H1 (cell line): ENCODE measurements around the gene FAT2. TPM values are rescaled to one million over a fixed set of nuclear protein-coding genes. Genes with fewer than 3 reads are reported as not detected.

Experiments
- CTCF ChIA-PET: fragments of 300-600 bp; sonication (Branson Sonifier 250); formaldehyde crosslinking; loops from one replicate; lab custom pipeline; 2021; ENCODE audit not compliant: partially characterized antibody; lab: Charles Lee
- POLR2A ChIA-PET: fragments of 300-600 bp; sonication (Branson Sonifier 250); formaldehyde crosslinking; loops from one replicate; lab custom pipeline; 2021; ENCODE audit warnings: inconsistent platforms; ENCODE audit not compliant: partially characterized antibody; lab: Charles Lee
- DNase-seq, 2 experiments: peaks; one replicate each; pipeline versions ENCODE4 v3.0.0 to v3.0.0-alpha.2; 2010 to 2022; ENCODE audit warnings: low spot score in 2 of 2, low read depth in 1 of 2, mixed read lengths in 1 of 2
- FAIRE-seq: peaks from 2 replicates; lab custom pipeline; 2011; peaks lifted over from hg19 to GRCh38; lab: Jason Lieb, UNC
- H2AFZ ChIP-seq: 2 replicates; pipeline ENCODE4 v1.8.1; 2012; ENCODE audit warnings: low read length, inconsistent platforms
- H2AK5ac ChIP-seq: 2 replicates; pipeline ENCODE4 v1.6.1; 2013; ENCODE audit warnings: low read depth, low read length
- H2BK120ac ChIP-seq: replicated peaks from 2 replicates; pipeline ENCODE3; 2013; ENCODE audit warnings: low read depth, low read length, inconsistent platforms
- H2BK12ac ChIP-seq: 2 replicates; pipeline ENCODE4 v1.6.1; 2013; ENCODE audit warnings: low read depth, low read length
- H2BK15ac ChIP-seq: 2 replicates; pipeline ENCODE4 v1.6.1; 2013; ENCODE audit warnings: low read length
- H2BK20ac ChIP-seq: 2 replicates; pipeline ENCODE4 v1.6.1; 2013; ENCODE audit warnings: low read length
- H2BK5ac ChIP-seq: 2 replicates; pipeline ENCODE4 v1.6.1; 2013; ENCODE audit warnings: low read depth, low read length
- H3K14ac ChIP-seq: 2 replicates; pipeline ENCODE4 v1.6.1; 2013; ENCODE audit warnings: inconsistent platforms; ENCODE audit not compliant: insufficient read length
- H3K18ac ChIP-seq: 2 replicates; pipeline ENCODE4 v1.6.1; 2013; ENCODE audit warnings: low read length; ENCODE audit errors: extremely low read depth
- H3K23ac ChIP-seq: 2 replicates; pipeline ENCODE4 v1.6.1; 2013; ENCODE audit warnings: inconsistent platforms; ENCODE audit not compliant: insufficient read length
- H3K23me2 ChIP-seq: 2 replicates; pipeline ENCODE4 v1.6.1; 2013; ENCODE audit warnings: low read depth, low read length
- H3K27ac ChIP-seq: 2 replicates; pipeline ENCODE4 v1.6.1; 2011; ENCODE audit warnings: low read depth, low read length, inconsistent platforms
- H3K27me3 ChIP-seq, 4 experiments: replicated peaks in 1 of 4; 1 replicate in 1 of 4; 2 replicates in 3 of 4; pipeline versions ENCODE4 v1.6.1 to v1.8.1; 2011 to 2013; ENCODE audit warnings: low read length in 3 of 4, mild to moderate bottlenecking in 3 of 4, inconsistent platforms in 2 of 4, mixed read lengths in 2 of 4, moderate library complexity in 1 of 4; ENCODE audit not compliant: control insufficient read depth in 3 of 4, insufficient read depth in 3 of 4; ENCODE audit errors: extremely low read depth in 1 of 4
- H3K36me3 ChIP-seq, 4 experiments: 2 replicates each; pipeline versions ENCODE4 v1.6.1 to v1.8.1; 2011 to 2013; ENCODE audit warnings: mild to moderate bottlenecking in 4 of 4, low read length in 3 of 4, moderate library complexity in 2 of 4, control low read depth in 1 of 4, inconsistent platforms in 1 of 4; ENCODE audit not compliant: insufficient read depth in 4 of 4, control insufficient read depth in 2 of 4
- H3K4ac ChIP-seq: replicated peaks from 2 replicates; pipeline ENCODE3; 2013; ENCODE audit warnings: low read length, low read depth, mixed read lengths, inconsistent platforms; ENCODE audit not compliant: insufficient read length
- H3K4me1 ChIP-seq, 4 experiments: replicated peaks in 1 of 4; 1 replicate in 1 of 4; 2 replicates in 3 of 4; pipeline versions ENCODE4 v1.6.1 to v1.8.1; 2011 to 2013; ENCODE audit warnings: low read length in 3 of 4, inconsistent platforms in 2 of 4, mixed read lengths in 1 of 4; ENCODE audit not compliant: insufficient read depth in 4 of 4, control insufficient read depth in 3 of 4
- H3K4me2 ChIP-seq, 2 experiments: 2 replicates each; pipeline versions ENCODE4 v1.6.1 to v1.8.1; 2011 to 2013; ENCODE audit warnings: low read depth in 2 of 2, low read length in 2 of 2, control low read depth in 1 of 2, inconsistent platforms in 1 of 2, mild to moderate bottlenecking in 1 of 2; ENCODE audit not compliant: insufficient read depth in 1 of 2
- H3K4me3 ChIP-seq, 4 experiments: fragments of 200-600, 300-600 bp in 1 of 4; sonication (generic), shearing (Covaris generic), sonication (Bioruptor Twin) in 1 of 4; 2 replicates each; pipeline versions ENCODE4 v1.5.1 to v1.8.1; 2011 to 2016; ENCODE audit warnings: low read length in 4 of 4, low read depth in 3 of 4, control low read depth in 2 of 4, inconsistent platforms in 2 of 4, mild to moderate bottlenecking in 2 of 4, mixed read lengths in 1 of 4, moderate library complexity in 1 of 4; ENCODE audit not compliant: insufficient read depth in 2 of 4; ENCODE audit errors: extremely low read depth in 1 of 4
- H3K56ac ChIP-seq: replicated peaks from 2 replicates; pipeline ENCODE3; 2013; ENCODE audit warnings: low read depth, mild to moderate bottlenecking, mixed read lengths, low read length, inconsistent platforms; ENCODE audit not compliant: insufficient read length
- H3K79me1 ChIP-seq: 2 replicates; pipeline ENCODE4 v1.6.1; 2013; ENCODE audit warnings: low read depth, low read length, control low read depth
- H3K79me2 ChIP-seq, 2 experiments: 2 replicates each; pipeline versions ENCODE4 v1.6.1 to v1.8.1; 2012 to 2013; ENCODE audit warnings: low read length in 2 of 2, mild to moderate bottlenecking in 2 of 2, inconsistent platforms in 1 of 2; ENCODE audit not compliant: insufficient read depth in 2 of 2, control insufficient read depth in 1 of 2
- H3K9ac ChIP-seq, 4 experiments: replicated peaks in 1 of 4; 1 replicate in 1 of 4; 2 replicates in 3 of 4; pipeline versions ENCODE4 v1.6.1 to v1.8.1; 2011 to 2013; ENCODE audit warnings: low read depth in 3 of 4, low read length in 3 of 4, control low read depth in 2 of 4, mild to moderate bottlenecking in 2 of 4, moderate library complexity in 2 of 4, inconsistent platforms in 1 of 4; ENCODE audit errors: extremely low read depth in 1 of 4
- H3K9me3 ChIP-seq, 2 experiments: 2 replicates each; pipeline versions ENCODE4 v1.6.1 to v1.8.1; 2012 to 2013; ENCODE audit warnings: mild to moderate bottlenecking in 2 of 2, moderate library complexity in 2 of 2, control low read depth in 1 of 2, inconsistent platforms in 1 of 2, low read depth in 1 of 2, low read length in 1 of 2, mixed read lengths in 1 of 2; ENCODE audit not compliant: insufficient read depth in 2 of 2
- H4K20me1 ChIP-seq, 2 experiments: replicated peaks in 1 of 2; 2 replicates each; pipeline versions ENCODE3 to v1.8.1; 2011 to 2013; ENCODE audit warnings: inconsistent platforms in 2 of 2, low read length in 2 of 2, mild to moderate bottlenecking in 1 of 2; ENCODE audit not compliant: insufficient read depth in 2 of 2, control insufficient read depth in 1 of 2
- H4K5ac ChIP-seq: 2 replicates; pipeline ENCODE4 v1.6.1; 2013; ENCODE audit warnings: low read length, low read depth, mixed read lengths, inconsistent platforms; ENCODE audit not compliant: insufficient read length
- H4K8ac ChIP-seq: 2 replicates; pipeline ENCODE4 v1.8.0; 2013; ENCODE audit warnings: mild to moderate bottlenecking, moderate library complexity, low read length, inconsistent platforms; ENCODE audit not compliant: insufficient read depth; ENCODE audit errors: extremely low read depth
- H4K91ac ChIP-seq: replicated peaks from 2 replicates; pipeline ENCODE3; 2013; ENCODE audit warnings: low read length, mixed read lengths, inconsistent platforms; ENCODE audit not compliant: insufficient read length
- BACH1 ChIP-seq: IDR thresholded peaks from 2 replicates; pipeline ENCODE4 v1.6.1; 2012; ENCODE audit warnings: low read length, improper control_type of control experiment
- CHD1 ChIP-seq: IDR thresholded peaks from 2 replicates; pipeline ENCODE4 v1.6.1; 2012; ENCODE audit warnings: low read depth, low read length, improper control_type of control experiment
- FOSL1 ChIP-seq: IDR thresholded peaks from 2 replicates; pipeline ENCODE4 v1.6.1; 2011; ENCODE audit warnings: mild to moderate bottlenecking, low read depth, low read length, moderate library complexity; ENCODE audit not compliant: insufficient read depth
- HDAC6 ChIP-seq: IDR thresholded peaks from one replicate; pipeline ENCODE4 v1.7.1; 2012; ENCODE audit warnings: low read depth, mild to moderate bottlenecking, inconsistent platforms, low read length, moderate library complexity
- POLR2A ChIP-seq, 2 experiments: IDR thresholded peaks; 1 replicate in 1 of 2; 2 replicates in 1 of 2; pipeline ENCODE4 v1.6.1; 2011; ENCODE audit warnings: low read depth in 2 of 2, low read length in 2 of 2, mild to moderate bottlenecking in 2 of 2; ENCODE audit errors: control extremely low read depth in 1 of 2
- POLR2AphosphoS5 ChIP-seq: IDR thresholded peaks from 2 replicates; pipeline ENCODE4 v1.6.1; 2011; ENCODE audit warnings: low read depth, low read length
- POU5F1 ChIP-seq: IDR thresholded peaks from 2 replicates; pipeline ENCODE4 v1.6.1; 2011; ENCODE audit warnings: low read depth, mild to moderate bottlenecking, low read length, moderate library complexity
- SIX5 ChIP-seq: IDR thresholded peaks from 2 replicates; pipeline ENCODE4 v1.6.1; 2011; ENCODE audit warnings: mild to moderate bottlenecking, low read depth, low read length
- SP4 ChIP-seq: IDR thresholded peaks from 2 replicates; pipeline ENCODE4 v1.6.1; 2012; ENCODE audit warnings: low read length, inconsistent platforms
- TAF1 ChIP-seq: IDR thresholded peaks from 2 replicates; pipeline ENCODE4 v1.6.1; 2011; ENCODE audit warnings: mild to moderate bottlenecking, low read depth, low read length
- TCF12 ChIP-seq: IDR thresholded peaks from 2 replicates; pipeline ENCODE4 v1.6.1; 2011; ENCODE audit warnings: low read depth, mild to moderate bottlenecking, low read length
- TEAD4 ChIP-seq: IDR thresholded peaks from 2 replicates; pipeline ENCODE4 v1.6.1; 2012; ENCODE audit warnings: low read depth, low read length, inconsistent platforms, mixed read lengths
- ZNF274 ChIP-seq: IDR thresholded peaks from 2 replicates; pipeline ENCODE4 v1.7.0; 2012; ENCODE audit warnings: low read length, borderline replicate concordance; ENCODE audit errors: extremely low read depth
- polyA plus RNA-seq, 7 experiments: library from polyadenylated mRNA; depleted of rRNA in 3 of 7; stranded (reverse) in 5 of 7; unstranded in 2 of 7; fragments of >200 nt in 5 of 7; fragments of 200-250 nt in 2 of 7; gene quantifications; 1 replicate in 5 of 7; 2 replicates in 1 of 7; 4 replicates in 1 of 7; pipeline versions ENCODE4 v1.2.1 to v1.2.3, GENCODE V29; 2011 to 2013; ENCODE audit warnings: missing spikeins in 2 of 7, mixed read lengths in 2 of 7
- total RNA-seq: library from RNA; stranded (reverse); fragmentation: NEBNext Ultra II Directional; extraction: Animal tissue kit (Norgen Biotek cat#: 25700); gene quantifications from 2 replicates; pipeline ENCODE4 v1.2.1, GENCODE V29; 2021

FAT2 gene
- total and polyA plus RNA-seq, 2 of the 8 experiments (the other 6 are each of a cell fraction or from before 2014, with no cell fraction given), result 0.12 to 0.30 TPM

DNA sequence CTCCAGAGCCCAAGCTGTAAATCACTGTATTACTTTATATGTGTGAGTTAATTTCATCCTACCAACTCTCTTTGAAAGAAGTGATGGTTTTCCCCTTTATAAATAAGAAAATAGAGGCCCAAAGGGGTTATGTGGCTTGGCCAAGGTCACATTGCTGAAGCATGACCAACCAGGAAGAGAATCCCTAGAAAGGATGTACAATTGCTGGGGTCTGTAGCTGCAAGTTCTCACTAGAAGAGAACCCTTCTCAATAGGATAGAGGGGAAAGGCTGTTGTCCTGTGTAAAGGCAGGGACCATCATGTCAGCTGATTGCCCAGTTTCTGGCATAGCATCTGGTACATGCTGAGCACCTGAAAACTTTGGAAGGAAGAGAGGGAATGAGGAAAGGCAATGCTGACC lies 39.0 kb upstream of the FAT2 start:
- Histone ChIP-seq H2AK5ac (no peak overlapping the region), H3K56ac (no peak overlapping the region), H3K4me2 (no peak overlapping the region), H3K27ac (no peak overlapping the region), H4K91ac (no peak overlapping the region), H2BK15ac (no peak overlapping the region), H3K4ac (no peak overlapping the region), H4K20me1 (no peaks in the 10 kb centered on the region), H2BK20ac (no peak overlapping the region), H3K23ac (no peak overlapping the region), H3K4me3 (no peak overlapping the region), H3K4me1 (peaks cover 0 to 5% (median 2%) of the 10 kb centered on the region in 4 experiments; a peak in 2 of 7 replicates), H3K9me3 (no peaks in the 10 kb centered on the region), H3K14ac (no peak overlapping the region), H4K5ac (no peak overlapping the region), H3K79me1 (no peaks in the 10 kb centered on the region), H3K9ac (no peak overlapping the region), H2BK5ac (no peak overlapping the region), H3K36me3 (no peaks in the 10 kb centered on the region), H3K23me2 (no peaks in the 10 kb centered on the region), H3K27me3 (no peaks in the 10 kb centered on the region), H3K18ac (no peak overlapping the region), H2AFZ (no peak overlapping the region), H4K8ac (no peak overlapping the region), H2BK12ac (no peak overlapping the region), H2BK120ac (no peak overlapping the region), H3K79me2 (no peaks in the 10 kb centered on the region)
- POLR2A ChIA-PET, result no interaction called here
- FAIRE-seq (no peak), DNase-seq (no peak)
- CTCF ChIA-PET, result interaction anchor here (0.9 to 2.3 kb wide), 3 partner anchors 10 to 106 kb away, joined by 3 to 9 read pairs (median 8); no protein-coding TSS in a partner anchor
- TF ChIP-seq TCF12, result no peak
- TF ChIP-seq FOSL1, result no peak
- no peak for TF ChIP-seq TEAD4
- no peak for TF ChIP-seq ZNF274
- TF ChIP-seq TAF1, result no peak
- TF ChIP-seq CHD1, result no peak
- no peak for TF ChIP-seq POU5F1
- no peak for TF ChIP-seq SP4
- no peak for TF ChIP-seq HDAC6
- no peak for TF ChIP-seq POLR2AphosphoS5
- no peak for TF ChIP-seq BACH1
- no peak for TF ChIP-seq SIX5
- no peak for TF ChIP-seq POLR2A (IDR thresholded peaks at IDR 0.05; ENCODE audit: control extremely low read depth in 1 of 2, low read depth in 2 of 2, low read length in 2 of 2)
